Calu3 (cell line): Measurements from ENCODE around the gene EEPD1. TPM values are rescaled to one million over a fixed set of nuclear protein-coding genes. Genes with fewer than 3 reads are reported as not detected.

Source experiments
- BruUV-seq: library from RNA; stranded (reverse); fragments of 400-500 nt; replicated peaks from 2 replicates; lab custom pipeline; 2021; lab: Mats Ljungman, UMichigan
- CTCF ChIA-PET: fragments of 300-600 bp; sonication (Branson Sonifier 250); formaldehyde crosslinking; loops from one replicate; lab custom pipeline; 2022; ENCODE audit warnings: antibody characterized with exemption; lab: Charles Lee
- DNase-seq: peaks from one replicate; pipeline ENCODE4 v3.0.0; 2022
- H3K27ac Mint-ChIP-seq: one replicate; pipeline ENCODE4 v1.8.0; 2022; ENCODE audit warnings: mixed read lengths; ENCODE audit not compliant: unreplicated experiment
- H3K27me3 Mint-ChIP-seq: one replicate; pipeline ENCODE4 v1.8.0; 2022; ENCODE audit warnings: mixed read lengths; ENCODE audit not compliant: unreplicated experiment
- H3K36me3 Mint-ChIP-seq: one replicate; pipeline ENCODE4 v1.8.0; 2022; ENCODE audit warnings: mild to moderate bottlenecking, moderate library complexity, mixed read lengths; ENCODE audit not compliant: insufficient read depth, unreplicated experiment
- H3K4me1 Mint-ChIP-seq: one replicate; pipeline ENCODE4 v1.8.0; 2022; ENCODE audit warnings: mild to moderate bottlenecking, low read depth, mixed read lengths; ENCODE audit not compliant: unreplicated experiment
- H3K4me3 Mint-ChIP-seq: one replicate; pipeline ENCODE4 v1.8.0; 2022; ENCODE audit warnings: mild to moderate bottlenecking, low read depth, moderate library complexity, mixed read lengths; ENCODE audit not compliant: unreplicated experiment
- H3K9me3 Mint-ChIP-seq: one replicate; pipeline ENCODE4 v1.8.0; 2022; ENCODE audit warnings: low read depth, mixed read lengths; ENCODE audit not compliant: unreplicated experiment
- intact Hi-C: fragments of 100-400 bp; cut with micrococcal nuclease; formaldehyde crosslinking; loops from one replicate; pipeline ENCODE4 v1.10.0; 2022; ENCODE audit not compliant: unreplicated experiment
- total RNA-seq: library from RNA; stranded (reverse); gene quantifications from 2 replicates; pipeline ENCODE4 v1.2.3, GENCODE V29; 2022
- TF ChIP-seq, protein P1 (sequence below): fragments of 200-600 bp; IDR thresholded peaks from one replicate; pipeline ENCODE4 v1.8.0; 2022; ENCODE audit warnings: antibody characterized with exemption; ENCODE audit not compliant: unreplicated experiment

The EEPD1 gene
- total RNA-seq, 1 experiment from 2014 or later = 48.8 TPM

DNA sequence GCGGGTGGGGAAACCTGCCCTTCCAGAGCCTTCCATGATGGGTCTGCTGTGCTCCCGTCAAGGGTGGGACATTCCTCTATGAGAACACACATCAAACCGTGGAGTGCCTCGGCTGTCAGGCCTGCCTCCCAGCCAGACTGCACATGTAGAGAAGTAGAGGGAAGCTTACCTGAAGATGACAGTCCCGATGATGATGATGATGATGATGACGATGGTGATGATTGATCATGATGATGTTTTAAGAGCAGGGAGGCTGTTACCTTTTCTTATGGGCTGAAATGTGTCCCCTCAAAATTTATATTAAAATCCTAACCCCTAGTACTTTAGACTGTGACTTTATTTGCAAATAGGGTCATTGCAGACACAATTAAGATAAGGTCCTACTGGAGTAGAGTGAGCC, 160.6 kb downstream of the EEPD1 start:
- no TSS peak for BruUV-seq
- H3K27me3 Mint-ChIP-seq = no peaks in the 10 kb centered on the region
- H3K4me3 Mint-ChIP-seq = no peak overlapping the region
- H3K36me3 Mint-ChIP-seq = peaks cover 5% of the 10 kb centered on the region
- peaks cover 20% of the 10 kb centered on the region for H3K4me1 Mint-ChIP-seq
- no peak overlapping the region for H3K27ac Mint-ChIP-seq
- intact Hi-C loops = no loop called here
- DNase-seq = no peak
- H3K9me3 Mint-ChIP-seq = no peaks in the 10 kb centered on the region
- CTCF ChIA-PET = interaction anchor here (1.4 kb wide), 1 partner anchor 22 kb away, joined by 3 read pairs; no protein-coding TSS in a partner anchor
- TF ChIP-seq, protein P1, sequence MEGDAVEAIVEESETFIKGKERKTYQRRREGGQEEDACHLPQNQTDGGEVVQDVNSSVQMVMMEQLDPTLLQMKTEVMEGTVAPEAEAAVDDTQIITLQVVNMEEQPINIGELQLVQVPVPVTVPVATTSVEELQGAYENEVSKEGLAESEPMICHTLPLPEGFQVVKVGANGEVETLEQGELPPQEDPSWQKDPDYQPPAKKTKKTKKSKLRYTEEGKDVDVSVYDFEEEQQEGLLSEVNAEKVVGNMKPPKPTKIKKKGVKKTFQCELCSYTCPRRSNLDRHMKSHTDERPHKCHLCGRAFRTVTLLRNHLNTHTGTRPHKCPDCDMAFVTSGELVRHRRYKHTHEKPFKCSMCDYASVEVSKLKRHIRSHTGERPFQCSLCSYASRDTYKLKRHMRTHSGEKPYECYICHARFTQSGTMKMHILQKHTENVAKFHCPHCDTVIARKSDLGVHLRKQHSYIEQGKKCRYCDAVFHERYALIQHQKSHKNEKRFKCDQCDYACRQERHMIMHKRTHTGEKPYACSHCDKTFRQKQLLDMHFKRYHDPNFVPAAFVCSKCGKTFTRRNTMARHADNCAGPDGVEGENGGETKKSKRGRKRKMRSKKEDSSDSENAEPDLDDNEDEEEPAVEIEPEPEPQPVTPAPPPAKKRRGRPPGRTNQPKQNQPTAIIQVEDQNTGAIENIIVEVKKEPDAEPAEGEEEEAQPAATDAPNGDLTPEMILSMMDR = no peak

DNA sequence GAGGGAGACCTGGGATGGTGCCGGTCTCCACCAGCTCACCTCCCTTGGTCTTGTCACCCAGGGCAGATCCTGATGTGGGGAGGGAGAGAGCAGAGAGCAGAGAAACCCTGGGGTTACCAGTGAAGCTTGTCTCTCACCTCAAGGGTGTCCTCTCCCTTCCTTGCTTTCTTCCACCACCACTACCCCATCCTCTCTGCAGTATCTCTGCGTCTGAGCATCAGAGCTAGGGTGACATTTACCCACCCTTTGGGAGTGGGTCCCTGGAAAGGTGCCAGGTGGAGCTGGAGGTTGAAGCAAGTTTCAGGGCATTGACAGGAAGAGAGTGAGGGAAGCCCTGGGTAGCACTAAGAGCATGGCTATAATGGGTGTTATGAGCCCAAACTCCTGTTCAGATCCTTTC, 161.4 kb downstream of the EEPD1 start:
- DNase-seq = no peak
- CTCF ChIA-PET = no interaction called here
- TF ChIP-seq, protein P1 = no peak
- intact Hi-C loops = no loop called here
- BruUV-seq = no TSS peak
- no peaks in the 10 kb centered on the region for H3K9me3 Mint-ChIP-seq
- peaks cover 20% of the 10 kb centered on the region for H3K4me1 Mint-ChIP-seq
- H3K4me3 Mint-ChIP-seq = no peak overlapping the region
- peaks cover 5% of the 10 kb centered on the region for H3K36me3 Mint-ChIP-seq
- H3K27ac Mint-ChIP-seq = no peak overlapping the region
- H3K27me3 Mint-ChIP-seq = no peaks in the 10 kb centered on the region

DNA sequence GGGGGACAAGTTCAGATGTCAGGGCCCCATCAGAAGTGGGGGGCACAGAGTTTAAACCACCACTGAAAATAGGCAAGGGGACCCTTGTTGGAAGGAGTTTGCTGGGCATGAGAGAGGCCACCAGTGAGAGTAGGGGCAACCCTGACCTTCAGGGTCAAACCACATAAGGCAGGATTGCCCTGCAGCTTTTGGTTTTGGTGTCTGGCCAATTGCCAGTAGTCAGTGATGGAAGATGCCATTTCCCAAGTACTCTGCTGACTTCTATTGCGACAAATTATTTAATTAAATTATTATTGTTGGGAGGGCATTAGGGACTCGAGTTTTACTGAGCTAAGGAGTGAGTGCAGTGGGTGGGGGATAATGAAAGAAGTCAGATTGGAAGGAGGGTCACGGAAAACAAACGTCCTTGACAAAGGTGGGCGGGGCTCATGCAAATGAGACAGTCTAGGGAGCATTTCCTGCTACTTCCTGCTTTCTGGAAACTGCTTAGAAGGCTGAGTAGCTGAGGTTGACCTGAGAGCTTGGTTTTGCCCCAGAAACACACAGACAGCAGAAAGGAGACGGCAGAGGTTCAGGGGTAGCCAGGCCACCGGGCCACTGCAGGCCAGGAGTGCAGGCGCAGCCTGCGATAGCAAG, 162.4 kb downstream of the EEPD1 start:
- no TSS peak for BruUV-seq
- Mint-ChIP-seq H3K27me3 (no peaks in the 10 kb centered on the region), H3K36me3 (peaks cover 5% of the 10 kb centered on the region), H3K9me3 (no peaks in the 10 kb centered on the region), H3K4me1 (peaks cover 20% of the 10 kb centered on the region), H3K4me3 (no peak overlapping the region), H3K27ac (no peak overlapping the region)
- CTCF ChIA-PET = interaction anchor here (0.6 to 1.5 kb wide), 4 partner anchors 18 to 345 kb away, joined by 3 to 4 read pairs (median 4); no protein-coding TSS in a partner anchor
- TF ChIP-seq, protein P1 = no peak
- DNase-seq = peak; percentile 35
- intact Hi-C loops = no loop called here

DNA sequence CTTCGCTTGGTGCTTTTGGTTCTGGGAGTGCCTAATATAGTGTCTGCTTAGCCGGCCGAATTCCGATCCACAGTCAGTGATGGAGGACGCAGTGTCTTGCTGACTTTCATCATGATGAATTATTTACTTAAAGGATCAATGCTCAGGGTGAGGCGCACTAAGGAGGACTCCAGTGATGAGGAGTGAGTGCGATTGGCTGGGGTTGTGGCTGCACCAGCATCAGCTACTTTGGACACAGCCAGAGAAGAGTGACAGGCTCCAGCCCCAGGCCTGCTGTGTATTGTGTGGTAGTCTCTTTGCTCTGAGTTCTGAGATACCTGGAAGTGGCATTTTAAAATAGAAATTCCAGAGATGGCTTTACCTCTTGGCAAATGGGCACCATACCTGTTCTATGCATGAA, 163.3 kb downstream of the EEPD1 start:
- Mint-ChIP-seq H3K9me3 (peaks cover 2% of the 10 kb centered on the region), H3K4me1 (peaks cover 20% of the 10 kb centered on the region), H3K27ac (no peak overlapping the region), H3K27me3 (no peaks in the 10 kb centered on the region), H3K4me3 (no peak overlapping the region), H3K36me3 (peaks cover 5% of the 10 kb centered on the region)
- intact Hi-C loops = no loop called here
- BruUV-seq = no TSS peak
- CTCF ChIA-PET = interaction anchor here (0.8 to 1.5 kb wide), 4 partner anchors 26 to 346 kb away, joined by 3 to 4 read pairs (median 4); no protein-coding TSS in a partner anchor
- no peak for DNase-seq
- TF ChIP-seq, protein P1 = no peak
